GM18868 (cell line): ENCODE measurements around the gene SPDYC.
"Not testable (repeated sequence)": the region's sequence is repeated elsewhere in the genome, so short reads cannot be mapped to it uniquely, and the experiment has no call there.

ENCODE experiments used
- ATAC-seq: cut with Tn5 transposase; IDR thresholded peaks from one replicate; pipeline ENCODE4 v1.9.1; 2021; ENCODE audit warnings: mild to moderate bottlenecking, moderate library complexity; ENCODE audit not compliant: unreplicated experiment

Gene SPDYC

GRCh38 chr11:65167656-65168055 is 2.4 kb upstream of the SPDYC start:
- ATAC-seq, result no peak

- no peak for ATAC-seq
These were observed 830 bp upstream of the SPDYC start for GRCh38 chr11:65169164-65169641.

GRCh38 chr11:65172600-65172999 is 2.6 kb downstream of the SPDYC start:
- ATAC-seq, result no peak

GRCh38 chr11:65174571-65175010 is 4.6 kb downstream of the SPDYC start:
- not testable (repeated sequence) for ATAC-seq

GRCh38 chr11:65180877-65181568 is 11.0 kb downstream of the SPDYC start:
- ATAC-seq, result peak; percentile 60

GRCh38 chr11:65181569-65182257 is 11.7 kb downstream of the SPDYC start, which contains the start of gene CAPN1:
TSS of gene CAPN1 (plus strand) at chr11:65181928. CDS start at chr11:65182702, 774 bp downstream.
- peak; percentile 54 for ATAC-seq

GRCh38 chr11:65182258-65183170 is 12.5 kb downstream of the SPDYC start:
- no peak for ATAC-seq

- no peak for ATAC-seq
These were observed 13.3 kb downstream of the SPDYC start for GRCh38 chr11:65183201-65183891.

GRCh38 chr11:65184146-65184545 is 14.1 kb downstream of the SPDYC start:
- ATAC-seq, result no peak

- ATAC-seq, result no peak
These were observed 15.1 kb downstream of the SPDYC start for GRCh38 chr11:65185171-65185570.

- no peak for ATAC-seq
These were observed 15.9 kb downstream of the SPDYC start for GRCh38 chr11:65185869-65186341.

GRCh38 chr11:65186701-65187100 is 16.7 kb downstream of the SPDYC start:
- ATAC-seq, result no peak

GRCh38 chr11:65187146-65187675 is 17.2 kb downstream of the SPDYC start:
- no peak for ATAC-seq

GRCh38 chr11:65187971-65188461 is 18.0 kb downstream of the SPDYC start:
- no peak for ATAC-seq

GRCh38 chr11:65188486-65188885 is 18.5 kb downstream of the SPDYC start:
- no peak for ATAC-seq

- no peak for ATAC-seq
These were observed 19.2 kb downstream of the SPDYC start for GRCh38 chr11:65189191-65189590.

GRCh38 chr11:65194564-65194963 is 24.5 kb downstream of the SPDYC start:
- no peak for ATAC-seq

- no peak for ATAC-seq
These were observed 34.1 kb downstream of the SPDYC start for GRCh38 chr11:65204143-65204542.

- ATAC-seq, result no peak
These were observed 34.9 kb downstream of the SPDYC start for GRCh38 chr11:65204646-65205601.
